ENCODE results near the gene TAPBP. TPM values are rescaled to one million over a fixed set of nuclear protein-coding genes. Genes with fewer than 3 reads are reported as not detected.

Gene TAPBP
- total and polyA plus RNA-seq, 10 donors, result 42.6 to 292 (median 262) TPM

GRCh38 chr6:33323623-33323948 is 9.7 kb upstream of the TAPBP start:
- peaks cover 2 to 31% (median 28%) of the 10 kb centered on the region in 6 donors for H3K36me3 ChIP-seq
- WGBS, 5 donors, result 1 to 3% (median 1%) methylated on average over 12 of the region's 12 CpGs
- H3K9me3 ChIP-seq, result no peaks in the 10 kb centered on the region
- TF ChIP-seq POLR2AphosphoS5 (IDR thresholded peaks at IDR 0.05), result no peak
- TF ChIP-seq POLR2A (IDR thresholded peaks at IDR 0.05), result no peak
- TF ChIP-seq CTCF (IDR thresholded peaks at IDR 0.05 in 8 of 11, conservative IDR thresholded peaks at IDR 0.05 in 3 of 11), result no peak
- no peaks in the 10 kb centered on the region for H3K27me3 ChIP-seq (replicated peaks in 1 of 7)
- intact Hi-C loops (cut with DNase I; ENCODE audit: low total_unique reads), result no loop called here
- DNase-seq, result peak; percentile 87
- H3K4me3 ChIP-seq, result peak overlapping the region; percentile 49 to 93 (median 76)
- H3K27ac ChIP-seq, result peak overlapping the region; percentile 77 to 100 (median 94)
- H3K4me1 ChIP-seq, result peaks cover 34 to 68% (median 54%) of the 10 kb centered on the region in 6 donors

DNA sequence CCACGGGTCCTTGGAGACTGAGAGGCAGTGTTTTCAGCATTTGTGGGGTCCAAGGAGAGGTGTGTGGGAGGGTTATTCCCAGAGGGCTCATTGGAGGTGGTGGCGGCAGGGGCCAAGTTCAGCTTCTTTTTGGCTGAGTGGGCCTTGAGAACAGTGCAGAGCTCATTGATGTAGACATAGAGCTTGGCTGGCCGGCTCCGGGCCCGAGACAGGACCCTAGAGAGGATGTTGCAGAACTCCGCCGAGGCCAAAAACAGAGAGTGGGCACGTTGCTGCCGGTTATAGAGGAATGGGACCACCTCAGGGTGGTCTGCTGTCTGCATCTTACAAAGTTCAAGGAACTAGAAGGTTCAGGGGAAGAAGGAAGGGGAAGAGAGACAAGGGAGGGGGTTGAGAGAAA is 7.3 kb upstream of the TAPBP start:
- peak; percentile 78 for DNase-seq
- WGBS, 5 donors, result 73 to 82% (median 81%) methylated on average over 9 of the region's 9 CpGs
- TF ChIP-seq CTCF (IDR thresholded peaks at IDR 0.05 in 8 of 11, conservative IDR thresholded peaks at IDR 0.05 in 3 of 11) (no peak), POLR2A (IDR thresholded peaks at IDR 0.05) (no peak), POLR2AphosphoS5 (IDR thresholded peaks at IDR 0.05) (no peak)
- no peaks in the 10 kb centered on the region for H3K9me3 ChIP-seq
- H3K4me1 ChIP-seq, result peaks cover 46 to 86% (median 71%) of the 10 kb centered on the region in 6 donors
- H3K27ac ChIP-seq, result peak overlapping the region in 5 of 8 donors; percentile 85 to 100 (median 96)
- H3K27me3 ChIP-seq (replicated peaks in 1 of 7), result no peaks in the 10 kb centered on the region
- H3K36me3 ChIP-seq, result peaks cover 2 to 40% (median 29%) of the 10 kb centered on the region in 6 donors
- H3K4me3 ChIP-seq, result peak overlapping the region in 7 of 8 donors; percentile 49 to 93 (median 76)
- intact Hi-C loops (cut with DNase I; ENCODE audit: low total_unique reads), result no loop called here

DNA sequence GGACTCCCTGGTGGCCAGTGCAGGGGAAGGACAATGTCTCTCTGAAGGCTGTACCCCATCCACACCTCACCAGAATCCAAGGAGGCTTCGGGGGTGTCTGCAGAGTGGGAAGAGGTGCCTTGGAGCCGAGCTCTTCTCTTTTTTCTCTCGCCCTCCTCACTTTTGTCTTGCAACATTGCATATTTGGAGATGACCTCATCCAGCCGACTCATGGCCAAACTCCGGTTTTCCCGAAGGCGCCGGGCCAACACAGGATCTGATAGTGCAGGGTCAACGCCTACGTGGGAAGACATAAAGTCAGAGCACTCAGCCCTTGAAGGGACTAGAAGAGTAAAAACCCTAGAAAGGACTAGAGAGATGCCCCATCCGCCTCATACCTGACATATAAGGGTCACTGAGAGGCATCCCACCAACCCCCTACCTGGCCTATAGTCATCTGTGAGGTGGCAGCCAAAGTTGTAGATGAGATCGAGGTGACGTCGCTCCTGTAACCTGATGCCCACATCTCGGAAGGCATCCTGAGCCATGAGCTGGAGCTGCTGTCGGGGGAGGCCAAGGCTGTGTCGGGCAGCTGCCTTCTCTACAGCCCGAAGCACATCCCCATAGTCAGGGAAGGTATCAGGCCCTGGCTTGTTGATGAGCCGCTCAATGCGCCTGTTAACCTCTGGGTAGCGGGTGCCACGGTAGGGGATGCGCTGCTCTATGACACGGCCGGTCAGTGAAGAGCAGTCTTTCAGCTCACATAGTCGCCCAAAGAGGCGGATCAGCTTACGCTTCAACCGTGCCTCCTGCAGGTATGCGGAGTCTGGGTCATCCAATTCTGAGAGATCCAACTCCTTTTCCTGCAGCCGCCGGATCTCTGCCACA is 6.7 kb upstream of the TAPBP start:
- Histone ChIP-seq H3K36me3 (peaks cover 2 to 47% (median 29%) of the 10 kb centered on the region in 6 donors), H3K4me3 (peak overlapping the region in 3 of 8 donors; percentile 76 to 93 (median 77)), H3K9me3 (no peaks in the 10 kb centered on the region), H3K27me3 (replicated peaks in 1 of 7) (no peaks in the 10 kb centered on the region), H3K27ac (peak overlapping the region in 7 of 8 donors; percentile 1 to 100 (median 46)), H3K4me1 (peaks cover 47 to 88% (median 78%) of the 10 kb centered on the region in 6 donors)
- intact Hi-C loops (cut with DNase I; ENCODE audit: low total_unique reads), result no loop called here
- 75 to 89% (median 83%) methylated on average over 26 to 32 of the region's 32 CpGs for WGBS, 5 donors
- peak; percentile 77 for DNase-seq
- no peak for TF ChIP-seq POLR2A (IDR thresholded peaks at IDR 0.05)
- TF ChIP-seq CTCF (IDR thresholded peaks at IDR 0.05 in 8 of 11, conservative IDR thresholded peaks at IDR 0.05 in 3 of 11), result no peak
- TF ChIP-seq POLR2AphosphoS5 (IDR thresholded peaks at IDR 0.05), result no peak

GRCh38 chr6:33319939-33320314 is 6.0 kb upstream of the TAPBP start:
- DNase-seq, result no peak
- intact Hi-C loops (cut with DNase I; ENCODE audit: low total_unique reads), result no loop called here
- peaks cover 2 to 50% (median 29%) of the 10 kb centered on the region in 6 donors for H3K36me3 ChIP-seq
- 86 to 95% (median 89%) methylated on average over 3 of the region's 3 CpGs for WGBS, 5 donors
- H3K27ac ChIP-seq, result peak overlapping the region in 7 of 8 donors; percentile 1 to 100 (median 46)
- H3K4me3 ChIP-seq, result peak overlapping the region in 1 of 8 donors; percentile 93
- no peaks in the 10 kb centered on the region for H3K9me3 ChIP-seq
- no peaks in the 10 kb centered on the region for H3K27me3 ChIP-seq (replicated peaks in 1 of 7)
- peaks cover 54 to 89% (median 80%) of the 10 kb centered on the region in 6 donors for H3K4me1 ChIP-seq
- TF ChIP-seq POLR2A (IDR thresholded peaks at IDR 0.05) (no peak), POLR2AphosphoS5 (IDR thresholded peaks at IDR 0.05) (no peak), CTCF (IDR thresholded peaks at IDR 0.05 in 8 of 11, conservative IDR thresholded peaks at IDR 0.05 in 3 of 11) (no peak)

Data from spleen (tissue), 11 donors.